Measurements from ENCODE around the gene C1QTNF3. TPM values are rescaled to one million over a fixed set of nuclear protein-coding genes. Genes with fewer than 3 reads are reported as not detected.
"Not testable (repeated sequence)": the region's sequence is repeated elsewhere in the genome, so short reads cannot be mapped to it uniquely, and the experiment has no call there.

C1QTNF3 gene
- total RNA-seq, 1 donor from 2014 or later: 3.9 TPM

DNA sequence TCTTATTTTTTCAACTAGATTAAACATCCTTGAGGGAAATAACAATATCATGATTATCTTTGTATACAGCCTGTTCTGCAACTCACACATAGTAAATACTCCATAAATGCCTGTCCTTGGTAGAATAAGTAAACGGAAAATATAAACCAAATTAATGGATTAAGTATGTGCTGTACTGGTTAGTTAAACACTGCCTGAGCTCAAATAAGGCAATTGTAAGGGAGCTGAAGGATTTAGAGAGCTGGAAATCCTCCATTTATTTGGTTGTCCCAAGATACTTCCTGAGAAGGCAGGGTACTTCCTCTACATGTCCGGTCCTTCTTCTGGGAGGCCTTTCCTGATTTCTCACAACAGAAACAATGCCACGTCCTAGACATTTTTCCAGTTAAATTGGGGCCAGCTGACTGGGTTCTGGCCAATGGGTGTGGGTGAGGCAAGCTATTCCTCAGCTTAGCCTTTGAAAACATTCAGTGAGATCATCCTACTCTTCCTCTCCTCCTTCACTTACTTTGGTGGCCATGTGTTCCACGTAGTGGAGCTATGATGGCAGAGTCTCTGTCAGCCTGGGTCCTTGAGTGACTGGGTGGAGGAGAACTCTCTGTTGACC lies 8.5 kb upstream of the C1QTNF3 start:
- intact Hi-C loops (cut with micrococcal nuclease): no loop called here

DNA sequence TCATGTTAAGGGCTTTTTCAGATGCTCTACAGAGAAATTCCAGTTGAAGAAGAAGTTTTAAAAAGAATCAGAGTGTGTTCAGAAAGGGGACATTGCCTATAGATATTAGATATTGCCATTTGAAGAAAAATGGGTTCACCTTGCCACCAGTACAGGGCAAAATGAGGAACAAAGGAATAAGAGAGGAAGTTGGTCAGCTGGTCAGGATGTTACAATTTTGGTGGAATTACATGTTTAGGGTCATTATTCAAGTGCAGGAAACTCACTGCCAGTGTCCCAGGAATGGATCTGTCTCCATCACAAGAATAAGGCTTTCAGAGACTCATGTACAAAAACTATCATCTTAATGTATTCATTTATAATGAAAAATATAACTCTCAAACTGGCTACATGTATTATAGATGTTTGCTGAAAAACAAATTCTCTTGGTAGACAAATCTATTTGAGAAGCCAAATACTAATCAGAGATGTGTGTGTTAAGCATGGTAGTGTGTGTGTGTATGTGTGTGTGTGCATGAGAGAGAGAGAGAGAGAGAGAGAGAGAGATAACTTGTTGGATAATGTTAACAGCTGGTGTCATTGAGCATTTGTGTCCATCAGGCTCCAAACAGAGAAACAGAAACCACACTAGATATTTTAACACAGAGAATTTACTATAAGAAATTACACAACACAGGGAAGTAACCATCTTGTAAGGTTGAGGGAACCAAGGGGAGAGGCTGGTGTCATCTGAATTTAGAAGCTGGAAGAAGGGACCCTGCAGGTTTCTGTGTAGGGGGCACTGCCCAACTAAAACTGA lies 5.0 kb upstream of the C1QTNF3 start:
- intact Hi-C loops (cut with micrococcal nuclease): no loop called here

DNA sequence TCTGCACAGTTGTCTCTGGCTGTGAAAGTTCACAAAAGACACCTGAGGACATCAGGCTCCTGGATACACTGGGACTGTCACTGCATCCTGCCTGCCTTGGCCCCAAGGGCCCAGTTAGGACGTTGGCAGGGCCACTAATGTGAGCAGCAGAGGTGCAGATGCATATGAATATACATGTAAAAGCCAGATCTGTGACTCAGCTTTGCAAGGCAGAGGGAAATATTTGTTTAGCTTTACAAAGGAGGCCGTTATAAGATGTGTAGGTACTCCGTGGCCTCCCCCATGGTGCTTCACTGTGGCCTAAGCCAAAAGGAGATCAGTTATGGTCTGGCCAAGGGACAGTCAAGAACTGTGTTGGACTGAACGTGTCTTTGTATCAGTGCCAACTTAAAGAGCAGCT lies 4.1 kb upstream of the C1QTNF3 start:
- intact Hi-C loops (cut with micrococcal nuclease): no loop called here

DNA sequence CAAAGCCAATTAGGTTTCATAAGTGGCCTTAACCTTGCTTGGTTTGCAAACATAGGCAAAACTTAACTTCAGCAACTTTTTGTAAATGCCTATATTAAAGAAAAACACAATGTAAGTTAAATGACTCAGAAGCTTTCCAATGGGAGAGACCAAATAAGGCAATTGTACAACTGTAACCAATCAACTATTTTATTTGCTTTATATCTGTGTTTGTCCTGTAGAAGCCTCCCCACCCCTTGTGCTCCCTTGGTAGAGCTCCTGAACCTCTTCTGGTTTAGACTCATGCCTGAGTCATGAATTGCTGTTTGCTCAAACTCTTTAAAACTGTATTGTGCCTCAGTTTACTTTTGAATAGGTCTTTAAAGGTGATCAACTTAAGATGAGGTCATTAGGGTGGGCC lies 3.0 kb upstream of the C1QTNF3 start:
- intact Hi-C loops (cut with micrococcal nuclease): no loop called here

DNA sequence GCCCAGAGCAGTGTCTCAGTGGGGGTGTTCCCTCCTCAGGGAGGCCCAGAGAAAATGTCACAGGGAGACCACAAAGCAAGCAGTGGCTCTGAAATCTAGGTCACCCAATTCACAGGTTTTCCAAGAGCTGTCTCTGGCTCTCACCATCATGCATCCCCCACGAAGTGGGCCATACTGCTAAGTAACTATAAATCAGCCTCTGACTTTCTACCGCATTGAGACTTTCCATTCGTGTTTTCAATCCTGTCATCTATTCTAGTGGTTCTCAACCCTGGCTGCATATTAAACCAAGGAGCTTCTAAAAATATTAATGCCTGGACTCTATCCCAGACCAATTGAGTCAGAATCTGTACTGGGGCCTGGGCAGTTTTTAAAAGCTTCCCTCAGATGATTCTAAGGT lies 2.0 kb upstream of the C1QTNF3 start:
- intact Hi-C loops (cut with micrococcal nuclease): no loop called here

DNA sequence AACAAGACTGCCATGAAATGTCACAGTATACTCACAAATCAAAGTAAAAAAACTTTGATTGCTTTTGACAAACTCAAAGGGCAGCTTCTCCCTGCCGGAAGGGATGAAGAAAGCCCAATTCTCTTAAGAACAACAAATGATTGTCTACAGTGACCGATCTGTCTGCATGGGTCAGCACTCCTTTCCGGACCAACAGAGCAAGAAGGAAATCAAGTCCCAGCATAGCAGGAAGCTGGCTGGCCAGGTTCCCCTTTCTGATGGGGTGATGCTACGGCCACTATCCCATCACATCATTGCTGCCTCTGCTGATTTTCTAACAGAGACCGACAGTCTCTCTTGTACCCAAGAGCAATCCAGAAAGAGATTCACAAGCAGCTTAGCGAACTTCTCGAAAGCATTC lies 692 bp downstream of the C1QTNF3 start:
- intact Hi-C loops (cut with micrococcal nuclease): no loop called here

DNA sequence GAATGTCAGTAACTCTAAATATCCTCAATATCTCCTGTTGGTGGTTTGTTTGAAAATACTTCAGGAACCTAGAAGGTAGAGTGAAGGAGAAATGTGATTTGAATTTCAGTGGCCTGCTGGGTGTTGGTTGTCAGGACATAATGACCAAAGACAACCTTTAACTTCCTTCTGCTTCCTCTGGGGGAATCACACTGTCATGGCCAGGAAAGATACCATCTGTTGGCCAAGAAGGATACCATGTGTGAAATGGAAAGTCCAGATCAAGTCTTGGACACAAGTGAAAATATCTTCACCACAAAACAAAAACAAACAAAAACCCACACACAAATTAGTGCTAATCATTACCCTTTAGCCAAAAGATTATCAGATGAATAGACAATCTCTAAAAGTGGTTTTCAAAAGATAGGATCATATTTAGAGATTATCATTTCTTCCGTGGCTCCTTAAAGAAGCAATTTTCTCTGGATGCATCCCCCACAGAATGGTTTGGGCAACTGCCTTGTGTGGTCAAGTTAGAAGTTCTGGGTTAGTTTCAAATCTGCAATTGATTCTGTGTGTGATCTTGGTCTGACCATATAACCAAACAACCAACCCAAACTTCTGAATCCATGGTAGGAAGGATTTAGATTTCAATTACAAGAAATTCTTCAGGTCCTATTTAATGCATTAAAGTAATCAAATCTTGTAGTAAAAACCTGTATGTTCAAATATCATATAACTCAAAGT lies 1.6 kb downstream of the C1QTNF3 start:
- intact Hi-C loops (cut with micrococcal nuclease): no loop called here

DNA sequence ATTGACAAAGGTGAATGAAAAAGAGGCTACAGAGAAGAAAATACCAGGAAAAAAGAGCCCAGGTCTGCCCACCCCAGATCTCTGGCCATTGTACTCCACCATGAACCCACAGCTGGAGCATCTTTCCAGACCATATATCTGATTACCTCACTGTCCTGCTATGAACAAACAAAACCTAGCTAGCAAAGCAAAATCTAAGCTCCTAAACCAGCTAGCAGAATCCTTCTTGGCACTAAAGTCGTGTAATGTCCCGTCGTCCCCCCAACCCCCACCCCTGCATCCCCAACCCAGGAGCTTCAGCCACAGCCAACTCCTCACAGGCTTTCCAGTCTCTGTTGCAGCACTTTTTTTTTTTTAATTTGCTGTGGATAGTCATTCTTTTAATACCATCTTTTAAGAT lies 2.5 kb downstream of the C1QTNF3 start:
- intact Hi-C loops (cut with micrococcal nuclease): no loop called here

DNA sequence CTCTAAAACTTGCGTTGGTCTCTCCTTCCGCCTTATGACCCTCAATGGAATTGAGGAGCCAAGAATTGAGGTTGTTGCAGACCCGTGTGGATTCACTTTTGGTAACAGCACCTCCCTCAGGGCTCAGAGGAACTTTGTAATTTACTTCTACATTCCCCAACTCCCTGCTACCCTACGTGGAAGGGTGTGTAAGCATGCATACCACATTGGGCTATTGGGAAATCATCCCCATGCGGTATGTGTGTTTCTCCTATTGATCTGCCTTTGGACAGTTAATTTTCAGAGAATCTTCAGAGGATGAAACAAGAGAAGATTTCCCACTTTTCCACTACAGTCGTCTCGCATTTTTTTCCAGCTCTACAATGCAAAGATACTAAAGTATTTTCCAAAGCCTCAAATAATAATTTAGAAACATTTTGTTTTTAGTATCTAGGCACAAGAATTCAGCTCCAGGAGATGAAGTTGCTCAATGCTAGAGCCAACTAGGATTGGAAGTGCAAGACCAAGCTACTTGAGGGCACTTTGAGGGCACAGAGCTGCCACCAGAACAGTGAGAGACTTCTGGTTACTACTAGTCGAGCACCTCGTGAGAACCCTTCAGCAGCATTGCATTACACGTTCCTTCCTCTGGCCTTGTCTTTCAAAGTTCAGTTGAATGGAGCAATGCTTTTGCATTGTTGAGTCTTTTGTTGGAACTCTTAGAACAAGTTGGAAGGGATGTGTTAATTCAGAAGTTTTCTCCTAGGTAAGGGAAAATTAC lies 3.4 kb downstream of the C1QTNF3 start:
- intact Hi-C loops (cut with micrococcal nuclease): no loop called here

DNA sequence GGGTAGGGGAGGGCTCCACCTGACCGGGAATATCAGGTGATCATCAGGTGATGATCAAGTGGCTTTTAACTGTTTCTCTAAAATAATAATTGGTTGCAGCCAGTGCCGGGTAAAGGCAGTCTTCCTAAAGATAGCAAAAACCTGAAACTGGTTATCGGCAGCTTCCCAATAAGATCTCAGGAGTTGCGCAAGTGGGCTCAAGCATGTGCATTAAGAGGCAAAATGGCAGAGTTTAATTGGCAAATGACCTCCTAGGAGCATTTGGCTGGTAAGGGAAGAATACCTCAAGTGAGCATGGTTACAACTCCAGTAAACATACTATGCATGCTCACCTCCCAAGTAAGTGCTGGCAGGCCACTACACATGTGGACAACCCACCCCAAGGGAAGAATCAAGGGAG lies 4.2 kb downstream of the C1QTNF3 start:
- intact Hi-C loops (cut with micrococcal nuclease): no loop called here

DNA sequence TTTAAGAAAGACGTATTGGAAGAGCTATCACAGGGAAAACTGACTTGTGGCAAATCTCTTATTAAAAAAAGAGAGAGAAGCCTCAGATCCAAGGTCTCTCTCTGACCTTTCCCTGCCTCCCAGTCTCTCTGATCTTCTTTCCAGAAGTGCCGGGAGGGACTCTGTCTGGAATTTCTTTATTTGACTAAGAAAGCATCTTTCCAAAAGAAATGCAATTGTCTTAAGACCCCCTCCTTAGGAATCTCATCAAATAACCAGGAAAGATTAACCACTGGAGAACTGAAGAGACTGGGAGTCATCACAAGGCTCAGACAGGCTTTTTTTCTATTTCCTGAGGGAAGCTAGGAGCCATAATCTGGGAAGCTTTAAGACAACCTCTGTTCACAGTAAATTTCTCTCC lies 4.6 kb downstream of the C1QTNF3 start:
- intact Hi-C loops (cut with micrococcal nuclease): no loop called here

DNA sequence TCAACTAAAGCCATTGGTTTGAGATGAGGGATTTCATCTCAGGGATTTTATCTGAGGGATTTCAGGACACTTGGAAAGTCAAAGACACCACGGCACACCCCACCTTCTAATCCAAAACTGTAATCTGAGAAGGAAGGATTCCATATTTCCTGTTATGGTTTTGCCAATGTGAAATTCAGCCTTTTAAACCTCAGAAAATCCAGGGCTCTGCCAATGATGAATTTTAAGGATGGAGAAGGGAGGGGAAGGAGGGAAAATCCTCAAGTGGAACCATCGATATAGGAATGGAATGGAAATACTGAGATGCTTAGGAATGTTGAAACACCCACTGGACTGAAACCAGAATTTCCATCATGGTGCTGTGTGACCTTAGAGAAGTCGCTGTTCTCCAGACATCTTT lies 5.3 kb downstream of the C1QTNF3 start:
- intact Hi-C loops (cut with micrococcal nuclease): no loop called here

DNA sequence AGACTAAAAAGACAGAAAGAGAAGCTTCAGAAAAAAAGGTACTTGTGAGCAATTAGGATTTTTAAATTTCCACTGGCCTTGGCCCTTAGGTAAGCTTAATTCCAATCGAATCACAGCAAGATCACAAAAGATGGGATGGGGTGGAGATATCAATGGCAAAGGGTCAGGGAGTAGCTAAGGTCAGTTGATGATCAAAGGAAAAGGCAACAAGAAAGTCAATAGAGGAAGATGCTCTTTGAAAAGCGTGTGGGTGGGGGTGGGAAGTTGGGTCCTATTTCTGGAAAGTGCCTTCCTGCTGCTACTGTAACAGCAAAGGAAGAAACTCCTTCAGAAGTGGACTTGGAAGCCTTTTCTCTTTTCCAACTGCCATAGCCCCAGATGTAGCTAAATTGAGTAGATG lies 7.3 kb downstream of the C1QTNF3 start:
- intact Hi-C loops (cut with micrococcal nuclease): no loop called here

DNA sequence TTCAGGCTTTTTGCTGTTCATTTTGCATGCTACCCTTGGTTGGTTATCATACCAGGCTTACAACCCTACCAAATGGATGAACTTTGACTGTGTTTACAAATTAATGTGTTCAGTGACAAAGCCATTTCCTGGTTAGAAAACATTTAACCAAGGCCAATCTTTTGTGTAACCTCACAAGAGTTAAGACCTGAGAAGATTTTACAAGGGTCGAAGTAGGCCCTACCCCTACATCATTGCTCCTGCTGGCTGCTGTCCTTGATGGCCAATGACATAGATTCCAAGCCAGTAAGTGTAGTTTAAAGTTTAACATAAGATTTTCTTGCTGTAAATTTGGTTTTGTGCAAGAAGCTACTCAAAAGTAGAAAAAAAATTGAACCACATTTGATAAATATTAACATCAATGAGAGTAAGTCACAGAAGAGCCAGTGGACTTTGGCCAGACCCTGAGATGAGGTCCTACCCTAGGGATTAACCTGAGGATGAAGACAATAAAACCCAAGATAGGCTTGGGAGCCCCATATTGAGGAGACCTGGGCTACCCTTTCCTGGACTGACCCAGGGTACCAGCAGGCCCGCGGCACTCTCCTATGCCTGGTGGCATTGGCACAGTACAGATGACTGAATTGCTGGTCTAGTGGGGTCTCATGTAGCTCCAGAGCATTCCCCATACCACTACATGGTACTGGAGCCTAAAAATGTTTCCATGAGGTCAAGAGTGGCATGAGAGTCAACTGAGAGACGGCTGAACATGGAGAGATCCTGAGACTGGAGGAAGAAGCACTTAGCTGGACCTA lies 8.3 kb downstream of the C1QTNF3 start:
- intact Hi-C loops (cut with micrococcal nuclease): no loop called here

DNA sequence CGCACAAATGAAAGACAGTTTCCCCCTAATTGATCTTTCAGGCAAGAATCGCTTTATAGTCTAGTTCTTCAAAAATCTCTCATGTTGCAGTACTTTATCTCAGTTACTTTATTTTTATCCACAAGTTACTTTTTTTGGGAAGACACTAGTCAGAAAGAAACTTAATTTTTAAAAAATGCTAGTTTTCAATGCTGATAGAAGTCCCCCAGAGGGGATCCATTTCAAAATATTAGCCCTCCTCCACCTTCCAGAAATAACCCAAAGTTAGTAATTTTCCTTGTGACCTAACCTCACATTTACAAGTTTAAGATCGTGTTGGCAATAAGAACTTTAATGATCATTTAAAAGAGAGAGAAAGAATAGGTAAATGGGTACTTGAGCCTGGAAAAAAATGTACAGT lies 11.0 kb downstream of the C1QTNF3 start:
- intact Hi-C loops (cut with micrococcal nuclease): no loop called here

DNA sequence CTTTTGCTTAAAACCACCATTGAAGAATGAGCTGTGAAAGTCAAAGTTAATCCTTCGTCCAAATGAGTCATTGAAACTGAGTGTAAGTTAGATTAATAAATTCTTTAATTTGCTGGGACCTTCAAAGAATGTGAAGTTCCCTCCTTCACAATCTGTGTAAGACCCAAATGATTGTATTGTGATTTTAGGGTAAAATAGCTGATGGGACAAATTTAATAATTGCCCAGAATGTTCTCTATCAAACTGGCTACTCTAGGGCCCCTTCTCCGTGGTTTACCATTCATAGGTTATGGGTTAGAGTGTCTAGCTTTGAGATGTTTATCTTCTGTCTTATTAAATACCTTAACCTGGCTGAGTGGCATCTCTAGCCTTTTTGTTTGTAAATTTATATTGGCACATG lies 11.9 kb downstream of the C1QTNF3 start:
- intact Hi-C loops (cut with micrococcal nuclease): no loop called here

DNA sequence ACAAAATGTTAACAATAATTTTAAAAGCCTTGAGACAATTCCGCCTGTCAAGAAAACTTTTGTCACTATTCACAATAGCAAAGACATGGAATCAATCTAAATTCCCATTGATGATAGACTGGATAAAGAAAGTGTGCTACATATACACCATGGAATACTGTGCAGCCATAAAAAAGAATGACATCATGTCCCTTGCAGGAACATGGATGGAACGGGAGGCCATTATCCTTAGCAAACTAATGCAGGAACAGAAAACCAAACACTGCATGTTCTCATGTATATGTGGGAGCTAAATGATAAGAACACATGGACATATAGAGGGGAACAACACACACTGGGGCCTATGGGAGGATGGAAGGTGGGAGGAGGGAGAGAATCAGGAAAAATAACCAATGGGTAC lies 12.4 kb downstream of the C1QTNF3 start:
- intact Hi-C loops (cut with micrococcal nuclease): not testable (repeated sequence)

DNA sequence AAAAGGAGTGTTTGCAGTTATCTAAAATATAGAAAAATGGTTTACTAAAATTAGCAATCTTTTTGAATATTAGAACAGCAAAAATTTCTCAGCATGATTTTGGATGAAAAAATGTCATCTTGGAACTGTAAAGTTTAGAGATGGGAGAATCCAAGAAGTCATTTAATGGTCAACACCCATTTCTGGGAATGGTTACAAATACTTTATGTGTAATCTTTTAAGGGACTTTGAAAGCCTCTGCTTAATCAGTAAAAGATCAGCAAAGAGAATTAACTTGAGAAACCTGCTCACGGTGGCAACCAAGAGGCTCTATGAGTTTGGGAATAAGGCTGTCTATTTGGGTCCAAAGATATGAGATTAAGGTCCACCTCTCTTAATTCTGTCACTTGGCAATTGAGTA lies 13.0 kb downstream of the C1QTNF3 start:
- intact Hi-C loops (cut with micrococcal nuclease): no loop called here

DNA sequence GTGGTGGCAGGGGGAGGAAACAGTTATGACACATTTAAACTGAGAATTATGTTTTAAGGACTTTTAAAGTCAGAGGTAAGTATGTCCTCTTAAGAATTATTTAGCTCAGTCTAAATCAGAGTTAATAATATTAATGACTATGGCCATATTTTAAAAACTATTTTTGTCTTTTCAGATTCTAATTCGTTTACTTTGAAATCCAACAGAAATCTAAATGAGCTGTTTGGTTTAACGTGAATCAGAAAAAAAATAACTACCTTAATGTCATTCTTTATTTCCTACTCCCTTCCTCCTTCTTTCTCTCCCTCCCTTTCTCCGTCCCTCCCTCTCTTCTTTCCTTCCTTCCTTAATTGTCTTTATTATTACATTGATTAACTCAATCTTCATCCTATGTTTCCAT lies 14.7 kb downstream of the C1QTNF3 start:
- intact Hi-C loops (cut with micrococcal nuclease): no loop called here

DNA sequence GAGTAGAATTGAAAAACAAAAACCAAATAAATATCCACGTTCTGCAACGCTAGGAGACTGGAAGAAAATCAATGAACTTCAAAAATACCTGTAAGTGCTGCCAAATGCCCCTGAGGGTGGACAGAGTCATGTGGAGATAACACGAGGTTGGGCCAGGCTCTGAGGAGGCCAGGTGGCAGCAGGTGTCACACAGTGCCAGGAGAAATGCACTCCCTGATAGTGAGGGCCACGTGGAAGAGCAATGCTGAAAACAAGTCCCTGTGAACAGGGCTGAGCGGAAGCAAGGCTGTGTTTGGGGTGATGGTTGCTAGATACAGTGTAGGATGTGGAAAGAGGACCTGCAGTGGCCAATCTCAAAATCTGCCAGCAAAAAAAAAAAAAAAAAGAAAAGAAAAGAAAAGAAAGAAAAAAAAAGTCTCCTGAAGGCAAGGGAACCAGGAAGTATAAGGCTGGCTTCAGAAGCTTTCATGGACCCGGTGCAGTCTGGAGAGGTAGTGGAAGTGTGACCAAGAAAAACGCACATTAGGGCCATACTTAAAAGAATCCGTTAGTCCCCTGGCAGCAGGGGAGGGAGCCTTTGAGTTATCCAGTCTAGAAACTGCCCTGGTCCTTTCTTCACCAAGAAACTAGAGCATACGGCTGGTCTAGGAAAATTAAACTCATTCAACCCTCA lies 16.8 kb downstream of the C1QTNF3 start:
- intact Hi-C loops (cut with micrococcal nuclease): no loop called here
